Measurements from ENCODE around the gene HMGN4.

DNA sequence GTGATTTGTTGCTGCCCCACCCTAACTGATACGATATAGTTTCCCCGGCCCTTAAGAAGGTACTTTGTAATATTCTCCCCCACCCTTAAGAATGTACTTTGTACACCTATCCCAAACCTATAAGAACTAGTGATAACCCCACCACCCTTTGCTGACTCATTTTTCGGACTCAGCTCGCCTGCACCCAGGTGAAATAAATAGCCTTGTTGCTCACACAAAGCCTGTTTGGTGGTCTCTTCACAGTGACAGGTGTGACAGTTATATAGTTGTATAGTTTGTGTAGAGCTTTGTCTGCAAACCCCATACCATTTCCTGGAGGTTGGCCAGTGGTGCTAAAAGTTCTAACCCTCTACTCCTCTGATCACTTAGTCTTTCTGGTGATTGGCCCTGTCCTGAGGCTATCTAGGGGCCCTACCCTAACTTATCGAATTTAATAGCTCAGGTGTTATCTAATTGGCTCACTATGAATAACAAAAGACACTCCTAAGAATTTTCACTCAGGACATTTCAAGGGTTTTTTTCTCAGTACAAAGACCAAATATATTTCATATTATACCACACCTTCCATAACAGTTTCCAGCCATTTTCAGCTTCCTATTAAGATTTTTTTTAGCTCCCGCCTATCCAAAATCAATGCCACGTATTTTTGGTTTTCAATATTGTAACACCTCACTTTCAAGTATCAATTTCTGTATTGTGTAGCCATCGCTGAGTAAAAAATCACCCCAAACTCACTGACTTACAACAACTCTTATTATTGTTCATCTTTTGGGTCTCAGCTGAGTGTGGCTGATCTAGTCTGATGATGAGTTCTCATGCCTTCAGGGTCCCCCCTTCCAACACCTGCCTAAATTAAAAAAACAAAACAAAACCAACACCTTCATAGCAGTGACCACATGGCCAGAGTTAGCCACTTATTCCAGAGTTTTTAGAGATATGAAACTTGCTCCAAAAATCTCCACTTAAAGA lies 47.9 kb upstream of the HMGN4 start:
- no peak for TF ChIP-seq EZH2phosphoT487 (IDR thresholded peaks at IDR 0.05; ENCODE audit: borderline replicate concordance, low read length)
- TF ChIP-seq, protein P1, sequence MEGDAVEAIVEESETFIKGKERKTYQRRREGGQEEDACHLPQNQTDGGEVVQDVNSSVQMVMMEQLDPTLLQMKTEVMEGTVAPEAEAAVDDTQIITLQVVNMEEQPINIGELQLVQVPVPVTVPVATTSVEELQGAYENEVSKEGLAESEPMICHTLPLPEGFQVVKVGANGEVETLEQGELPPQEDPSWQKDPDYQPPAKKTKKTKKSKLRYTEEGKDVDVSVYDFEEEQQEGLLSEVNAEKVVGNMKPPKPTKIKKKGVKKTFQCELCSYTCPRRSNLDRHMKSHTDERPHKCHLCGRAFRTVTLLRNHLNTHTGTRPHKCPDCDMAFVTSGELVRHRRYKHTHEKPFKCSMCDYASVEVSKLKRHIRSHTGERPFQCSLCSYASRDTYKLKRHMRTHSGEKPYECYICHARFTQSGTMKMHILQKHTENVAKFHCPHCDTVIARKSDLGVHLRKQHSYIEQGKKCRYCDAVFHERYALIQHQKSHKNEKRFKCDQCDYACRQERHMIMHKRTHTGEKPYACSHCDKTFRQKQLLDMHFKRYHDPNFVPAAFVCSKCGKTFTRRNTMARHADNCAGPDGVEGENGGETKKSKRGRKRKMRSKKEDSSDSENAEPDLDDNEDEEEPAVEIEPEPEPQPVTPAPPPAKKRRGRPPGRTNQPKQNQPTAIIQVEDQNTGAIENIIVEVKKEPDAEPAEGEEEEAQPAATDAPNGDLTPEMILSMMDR (conservative IDR thresholded peaks at IDR 0.05; ENCODE audit: low read depth, low read length), result no peak
